GM23338 (cell line): ENCODE results near the gene INO80B. TPM values are rescaled to one million over a fixed set of nuclear protein-coding genes. Genes with fewer than 3 reads are reported as not detected.
"Not testable (repeated sequence)": the region's sequence is repeated elsewhere in the genome, so short reads cannot be mapped to it uniquely, and the experiment has no call there.

Experiments
- ATAC-seq: fragments of 200-7000 bp; cut with Tn5 transposase; 3 replicates; pipeline ENCODE4 v1.9.1; 2020
- DNase-seq: peaks from one replicate; pipeline ENCODE4 v3.0.0-alpha.2; 2015; ENCODE audit warnings: low spot score
- H2AFZ ChIP-seq: fragments of 200-600 bp; sonication (generic); 2 replicates; pipeline ENCODE4 v1.8.0; 2016; ENCODE audit warnings: antibody characterized with exemption, mild to moderate bottlenecking, moderate library complexity
- H3F3A ChIP-seq: fragments of 200-600 bp; sonication (generic); replicated peaks from 2 replicates; pipeline ENCODE4 v1.8.0; 2017; ENCODE audit warnings: antibody characterized with exemption, mixed run types, low read depth
- H3K27ac ChIP-seq: fragments of 200-600 bp; sonication (generic); 2 replicates; pipeline ENCODE4 v1.6.1; 2016; ENCODE audit warnings: low read depth
- H3K27me3 ChIP-seq: fragments of 200-600 bp; sonication (generic); 2 replicates; pipeline ENCODE4 v1.8.0; 2016; ENCODE audit warnings: mild to moderate bottlenecking, mixed run types, moderate library complexity; ENCODE audit not compliant: insufficient read depth
- H3K36me3 ChIP-seq: fragments of 200-600 bp; sonication (generic); 2 replicates; pipeline ENCODE4 v1.8.0; 2016; ENCODE audit warnings: mild to moderate bottlenecking; ENCODE audit not compliant: insufficient read depth
- H3K4me1 ChIP-seq: fragments of 200-600 bp; sonication (generic); 2 replicates; pipeline ENCODE4 v1.8.0; 2016; ENCODE audit warnings: mild to moderate bottlenecking, moderate library complexity; ENCODE audit not compliant: insufficient read depth
- H3K4me2 ChIP-seq: fragments of 200-600 bp; sonication (generic); 2 replicates; pipeline ENCODE4 v1.7.1; 2017; ENCODE audit warnings: mixed run types
- H3K4me3 ChIP-seq: fragments of 200-600 bp; sonication (generic); 2 replicates; pipeline ENCODE4 v1.6.1; 2016; ENCODE audit warnings: mixed run types
- H3K79me2 ChIP-seq: fragments of 200-600 bp; sonication (generic); replicated peaks from 2 replicates; pipeline ENCODE4 v1.8.0; 2017; ENCODE audit warnings: mild to moderate bottlenecking; ENCODE audit not compliant: insufficient read depth
- H3K9me2 ChIP-seq: fragments of 200-600 bp; sonication (generic); 2 replicates; pipeline ENCODE4 v1.8.0; 2017; ENCODE audit not compliant: insufficient read depth
- H4K20me1 ChIP-seq: fragments of 200-600 bp; sonication (generic); replicated peaks from 2 replicates; pipeline ENCODE4 v1.8.0; 2017; ENCODE audit warnings: mild to moderate bottlenecking; ENCODE audit not compliant: insufficient read depth
- H3K27ac Mint-ChIP-seq: 2 replicates; pipeline ENCODE4 v1.8.0; 2020; ENCODE audit warnings: inconsistent platforms, mild to moderate bottlenecking, moderate library complexity, mixed read lengths
- H3K27me3 Mint-ChIP-seq: 3 replicates; pipeline ENCODE4 v1.8.0; 2022; ENCODE audit warnings: low read depth, mild to moderate bottlenecking, moderate library complexity, mixed read lengths, inconsistent platforms; ENCODE audit not compliant: insufficient read depth, poor library complexity
- H3K36me3 Mint-ChIP-seq: 3 replicates; pipeline ENCODE4 v1.8.0; 2021; ENCODE audit warnings: low read depth, mild to moderate bottlenecking, inconsistent platforms, moderate library complexity, mixed read lengths
- H3K4me1 Mint-ChIP-seq: 3 replicates; pipeline ENCODE4 v1.8.0; 2020; ENCODE audit warnings: mild to moderate bottlenecking, inconsistent platforms, mixed read lengths
- H3K4me3 Mint-ChIP-seq: 3 replicates; pipeline ENCODE4 v1.8.0; 2021; ENCODE audit warnings: moderate library complexity, mild to moderate bottlenecking, inconsistent platforms, mixed read lengths
- H3K9me3 Mint-ChIP-seq: 3 replicates; pipeline ENCODE4 v1.8.0; 2020; ENCODE audit warnings: moderate library complexity, mild to moderate bottlenecking, inconsistent platforms, mixed read lengths
- CTCF ChIP-seq, 2 experiments: fragments of 200-600 bp in 1 of 2; sonication (generic) in 1 of 2; conservative IDR thresholded peaks; 2 replicates each; pipeline versions ENCODE4 v1.5.1 to v1.6.1; 2016 to 2017; ENCODE audit warnings: antibody characterized with exemption in 2 of 2, low read depth in 2 of 2, mild to moderate bottlenecking in 2 of 2, moderate library complexity in 1 of 2
- POLR2AphosphoS5 ChIP-seq: IDR thresholded peaks from 2 replicates; pipeline ENCODE4 v1.6.1; 2016; ENCODE audit warnings: antibody characterized with exemption, low read depth
- REST ChIP-seq: IDR thresholded peaks from one replicate; pipeline ENCODE4 v1.6.1; 2018; ENCODE audit warnings: antibody characterized with exemption; ENCODE audit not compliant: unreplicated experiment
- polyA plus RNA-seq: library from polyadenylated mRNA; unstranded; fragments of >200 nt; fragmentation: Nextera tagmentation; extraction: Ambion mirVana; gene quantifications from 2 replicates; pipeline ENCODE4 v1.2.1, GENCODE V29; 2016
- total RNA-seq: library from RNA; depleted of rRNA; stranded (reverse); fragments of >200 nt; shearing (Covaris generic); gene quantifications from 2 replicates; pipeline ENCODE4 v1.2.3, GENCODE V29; 2014

INO80B gene
- total and polyA plus RNA-seq, 2 experiments from 2014 or later, result 5.1 to 21.8 TPM

- Histone ChIP-seq H3F3A (peaks cover 12% of the 10 kb centered on the region; the same call in 1 of the 2 replicates), H3K4me1 (peaks cover 17% of the 10 kb centered on the region), H3K79me2 (peaks cover 15% of the 10 kb centered on the region)
- H3K4me2 ChIP-seq, H2AFZ ChIP-seq, H3K36me3 ChIP-seq, ATAC-seq, H3K9me3 Mint-ChIP-seq, H3K27me3 ChIP-seq, H3K9me2 ChIP-seq, H3K27ac ChIP-seq, DNase-seq, H4K20me1 ChIP-seq, H3K27ac Mint-ChIP-seq, H3K4me3 ChIP-seq: not testable (repeated sequence)
- Mint-ChIP-seq H3K4me3 (peak overlapping the region; percentile 94; the same call in 2 of the 3 replicates), H3K27me3 (peaks cover 26% of the 10 kb centered on the region), H3K4me1 (peaks cover 35% of the 10 kb centered on the region), H3K36me3 (peaks cover 17% of the 10 kb centered on the region)
These were observed 5.3 kb downstream of the INO80B start for GRCh38 chr2:74460187-74460586.

- TF ChIP-seq CTCF (conservative IDR thresholded peaks at IDR 0.05; ENCODE audit: low read depth in 2 of 2) (peak; percentile 55 to 64), REST (no peak), POLR2AphosphoS5 (0 out of 2 replicates have a peak, but pooled peaks have one; percentile 13)
- H3K9me2 ChIP-seq, result no peaks in the 10 kb centered on the region
- no peaks in the 10 kb centered on the region for H3K27me3 ChIP-seq
- H3K4me3 ChIP-seq, result no peak overlapping the region
- no peak overlapping the region for H3K4me2 ChIP-seq
- peaks cover 6% of the 10 kb centered on the region for H3K4me1 ChIP-seq
- Mint-ChIP-seq H3K36me3 (peaks cover 17% of the 10 kb centered on the region), H3K4me1 (peaks cover 25% of the 10 kb centered on the region), H3K9me3 (peaks cover 2% of the 10 kb centered on the region; the same call in 2 of the 3 replicates), H3K4me3 (no peak overlapping the region), H3K27ac (no peak overlapping the region), H3K27me3 (peaks cover 23% of the 10 kb centered on the region)
- DNase-seq (peak; percentile 84), ATAC-seq (peak; percentile 1; the same call in 1 of the 3 replicates)
- H3F3A ChIP-seq, result peaks cover 12% of the 10 kb centered on the region; the same call in 1 of the 2 replicates
- H2AFZ ChIP-seq, result no peak overlapping the region
- H3K79me2 ChIP-seq, result peaks cover 15% of the 10 kb centered on the region
- H4K20me1 ChIP-seq, result peaks cover 4% of the 10 kb centered on the region; the same call in 1 of the 2 replicates
- H3K36me3 ChIP-seq, result no peaks in the 10 kb centered on the region; the same call in 1 of the 2 replicates
- H3K27ac ChIP-seq, result 0 out of 2 replicates have a peak overlapping the region, but pooled peaks have one; percentile 32
These were observed 6.5 kb downstream of the INO80B start for GRCh38 chr2:74461187-74462053.
